Neuronal stem cell (in vitro differentiated cells): ENCODE results near the gene TRAF2.
"Not testable (repeated sequence)": the region's sequence is repeated elsewhere in the genome, so short reads cannot be mapped to it uniquely, and the experiment has no call there.

Experiments
- DNase-seq: peaks from one replicate; pipeline ENCODE4 v3.0.0-alpha.2; 2013; ENCODE audit warnings: low spot score
- H2AFZ ChIP-seq: one replicate; pipeline ENCODE4 v1.6.1; 2013; ENCODE audit warnings: mild to moderate bottlenecking, low read length, inconsistent platforms
- H2AK5ac ChIP-seq: 2 replicates; pipeline ENCODE4 v1.6.1; 2013; ENCODE audit warnings: low read depth, mild to moderate bottlenecking, inconsistent platforms, low read length, moderate library complexity, mixed read lengths
- H2BK120ac ChIP-seq: 2 replicates; pipeline ENCODE4 v1.6.1; 2013; ENCODE audit warnings: low read depth, mild to moderate bottlenecking, inconsistent platforms, low read length, moderate library complexity, mixed read lengths
- H2BK12ac ChIP-seq: one replicate; pipeline ENCODE4 v1.6.1; 2013; ENCODE audit warnings: low read length, inconsistent platforms
- H2BK15ac ChIP-seq: 2 replicates; pipeline ENCODE4 v1.6.1; 2013; ENCODE audit warnings: mild to moderate bottlenecking, low read length, inconsistent platforms, mixed read lengths
- H2BK5ac ChIP-seq: one replicate; pipeline ENCODE4 v1.6.1; 2013; ENCODE audit warnings: inconsistent platforms, mild to moderate bottlenecking, low read length, moderate library complexity
- H3K14ac ChIP-seq: one replicate; pipeline ENCODE4 v1.6.1; 2013; ENCODE audit warnings: low read length, inconsistent platforms
- H3K18ac ChIP-seq: 2 replicates; pipeline ENCODE4 v1.6.1; 2013; ENCODE audit warnings: low read length, inconsistent platforms
- H3K23ac ChIP-seq: 2 replicates; pipeline ENCODE4 v1.6.1; 2013; ENCODE audit warnings: low read depth, mild to moderate bottlenecking, mixed read lengths, low read length, inconsistent platforms; ENCODE audit not compliant: poor library complexity
- H3K27ac ChIP-seq: replicated peaks from 3 replicates; pipeline ENCODE4 v1.5.1; 2013; ENCODE audit warnings: low read length, inconsistent platforms
- H3K27me3 ChIP-seq, 3 experiments: 2 replicates each; pipeline ENCODE4 v1.6.1; 2013; ENCODE audit warnings: low read length in 3 of 3, mild to moderate bottlenecking in 2 of 3, inconsistent platforms in 1 of 3, low read depth in 1 of 3, mixed read lengths in 1 of 3, moderate library complexity in 1 of 3; ENCODE audit not compliant: control insufficient read depth in 3 of 3, insufficient read depth in 3 of 3
- H3K36me3 ChIP-seq, 2 donors: replicated peaks in 1 of 2; 2 replicates each; pipeline ENCODE4 v1.6.1; 2013; ENCODE audit warnings: low read length in 2 of 2; ENCODE audit not compliant: control insufficient read depth in 2 of 2, insufficient read depth in 2 of 2
- H3K4ac ChIP-seq: 2 replicates; pipeline ENCODE4 v1.6.1; 2013; ENCODE audit warnings: inconsistent platforms, mild to moderate bottlenecking, low read length, moderate library complexity
- H3K4me1 ChIP-seq, 2 donors: 1 replicate in 1 of 2; 2 replicates in 1 of 2; pipeline ENCODE4 v1.6.1; 2013; ENCODE audit warnings: low read length in 2 of 2, low read depth in 1 of 2; ENCODE audit not compliant: control insufficient read depth in 2 of 2, insufficient read depth in 1 of 2
- H3K4me2 ChIP-seq: one replicate; pipeline ENCODE4 v1.6.1; 2013; ENCODE audit warnings: mild to moderate bottlenecking, low read length, inconsistent platforms; ENCODE audit not compliant: insufficient read depth, poor library complexity, severe bottlenecking
- H3K4me3 ChIP-seq, 2 donors: 2 replicates each; pipeline ENCODE4 v1.5.1; 2013; ENCODE audit warnings: low read length in 2 of 2, mild to moderate bottlenecking in 2 of 2, inconsistent platforms in 1 of 2, moderate library complexity in 1 of 2
- H3K79me1 ChIP-seq: one replicate; pipeline ENCODE4 v1.6.1; 2013; ENCODE audit warnings: low read depth, mild to moderate bottlenecking, inconsistent platforms, low read length, moderate library complexity
- H3K9ac ChIP-seq: one replicate; pipeline ENCODE4 v1.6.1; 2013; ENCODE audit warnings: mild to moderate bottlenecking, low read depth, low read length, inconsistent platforms; ENCODE audit not compliant: poor library complexity
- H3K9me3 ChIP-seq, 2 donors: replicated peaks in 1 of 2; 2 replicates each; pipeline versions ENCODE3 to v1.6.1; 2013; ENCODE audit warnings: low read length in 2 of 2, mild to moderate bottlenecking in 2 of 2, inconsistent platforms in 1 of 2, low read depth in 1 of 2, mixed read lengths in 1 of 2, moderate library complexity in 1 of 2; ENCODE audit not compliant: control insufficient read depth in 2 of 2, insufficient read depth in 1 of 2
- H4K8ac ChIP-seq: one replicate; pipeline ENCODE4 v1.6.1; 2013; ENCODE audit warnings: low read depth, mild to moderate bottlenecking, inconsistent platforms, low read length, moderate library complexity
- H4K91ac ChIP-seq: one replicate; pipeline ENCODE4 v1.6.1; 2013; ENCODE audit warnings: low read length, low read depth, mild to moderate bottlenecking, inconsistent platforms; ENCODE audit not compliant: poor library complexity
- WGBS, 2 donors: extraction: QIAGEN DNeasy Blood & Tissue Kit; methylation state at CpG; one replicate each; pipeline ENCODE4 v1.1.7; 2013; ENCODE audit warnings: missing lambda C conversion rate in 2 of 2, mixed read lengths in 1 of 2; ENCODE audit not compliant: insufficient read length in 2 of 2, insufficient replicate concordance in 1 of 2; ENCODE audit errors: extremely low coverage in 2 of 2; 5-methylcytosine and 5-hydroxymethylcytosine counted together

The TRAF2 gene

DNA sequence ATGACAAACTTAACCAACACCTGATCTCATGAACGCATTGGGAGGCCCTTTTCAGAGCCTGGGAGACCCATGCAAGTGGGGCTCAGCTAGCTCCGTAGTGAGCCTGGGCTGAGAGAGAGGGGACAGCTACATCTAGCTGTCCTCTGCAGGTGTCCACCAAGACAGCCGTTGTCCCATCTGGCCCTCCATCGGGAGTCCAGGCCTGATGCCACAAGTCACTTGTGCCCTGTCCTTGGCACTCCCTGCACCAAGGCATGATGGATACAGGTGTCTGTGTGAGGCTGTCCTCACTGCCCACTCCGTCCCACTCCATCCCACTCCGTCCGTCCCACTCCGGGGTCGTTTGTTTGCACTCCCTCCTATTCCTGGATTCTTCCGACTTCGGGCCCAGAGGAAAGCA is 17.7 kb upstream of the TRAF2 start:
- Histone ChIP-seq H3K23ac (no peak overlapping the region), H3K27me3 (no peaks in the 10 kb centered on the region), H3K9ac (peak overlapping the region; percentile 30), H3K4me2 (no peak overlapping the region), H3K79me1 (peaks cover 12% of the 10 kb centered on the region), H3K36me3 (peaks cover 6 to 25% of the 10 kb centered on the region in 2 donors), H3K4ac (no peak overlapping the region), H2AFZ (no peak overlapping the region), H4K8ac (no peak overlapping the region), H3K9me3 (peaks cover 17 to 49% of the 10 kb centered on the region in 2 donors), H3K4me1 (peaks cover 7 to 8% of the 10 kb centered on the region in 2 donors), H2BK5ac (no peak overlapping the region), H2BK12ac (no peak overlapping the region), H2BK15ac (no peak overlapping the region), H2AK5ac (no peak overlapping the region), H4K91ac (no peak overlapping the region), H3K4me3 (no peak overlapping the region), H3K18ac (no peak overlapping the region), H3K27ac (no peak overlapping the region), H2BK120ac (no peak overlapping the region), H3K14ac (peak overlapping the region; percentile 32)
- DNase-seq, result no peak
- WGBS, 2 donors, result no CpG with 5 or more reads among the region's 11 CpGs

DNA sequence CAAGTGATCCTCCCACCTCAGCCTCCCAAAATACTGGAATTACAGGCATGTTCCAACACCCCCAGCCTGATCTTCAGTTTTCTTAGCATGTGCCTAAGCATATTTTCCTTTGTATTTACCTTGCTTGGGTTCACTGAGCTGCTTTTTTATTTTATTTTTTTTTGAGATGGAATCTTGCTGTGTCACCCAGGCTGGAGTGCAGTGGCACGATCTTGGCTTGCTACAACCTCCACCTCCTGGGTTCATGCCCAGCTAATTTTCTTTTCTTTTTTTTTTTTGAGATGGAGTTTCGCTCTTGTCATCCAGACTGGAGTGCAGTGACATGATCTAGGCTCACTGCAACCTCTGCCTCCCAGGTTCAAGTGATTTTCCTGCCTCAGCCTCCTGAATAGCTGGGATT is 16.7 kb upstream of the TRAF2 start:
- H3K4me2 ChIP-seq, H2BK12ac ChIP-seq, H2AFZ ChIP-seq, H2AK5ac ChIP-seq, H3K4me3 ChIP-seq, H3K18ac ChIP-seq, H4K8ac ChIP-seq, H3K27me3 ChIP-seq, DNase-seq, H2BK120ac ChIP-seq, H2BK5ac ChIP-seq, H3K23ac ChIP-seq, H2BK15ac ChIP-seq, H3K27ac ChIP-seq, H3K14ac ChIP-seq, H3K9ac ChIP-seq, H3K4me1 ChIP-seq, H3K4ac ChIP-seq, H4K91ac ChIP-seq: not testable (repeated sequence)
- Histone ChIP-seq H3K79me1 (peaks cover 12% of the 10 kb centered on the region), H3K9me3 (peaks cover 17 to 51% of the 10 kb centered on the region in 2 donors), H3K36me3 (peaks cover 3 to 16% of the 10 kb centered on the region in 2 donors)
- no CpG with 5 or more reads among the region's 2 CpGs for WGBS, 2 donors

DNA sequence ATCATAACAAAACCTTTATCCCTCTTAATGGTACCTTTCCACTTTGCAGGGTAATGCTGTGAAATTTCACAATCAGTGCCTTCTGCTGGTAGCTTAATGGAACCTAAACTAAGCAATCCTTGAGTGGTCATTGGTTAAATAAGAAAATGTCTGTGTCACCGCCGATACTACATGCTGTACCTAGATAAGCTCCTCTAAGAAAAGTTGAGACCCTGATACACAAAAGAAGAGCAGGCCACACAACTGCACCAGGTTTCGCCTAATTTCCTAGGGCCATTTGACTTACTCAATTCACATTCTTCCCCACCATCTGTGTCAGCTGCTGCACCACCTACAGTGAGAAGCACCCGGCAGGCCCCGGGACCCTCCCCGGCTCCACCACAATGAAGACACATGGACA is 11.2 kb upstream of the TRAF2 start:
- Histone ChIP-seq H3K4me1 (no peaks in the 10 kb centered on the region), H3K36me3 (no peaks in the 10 kb centered on the region), H3K4me2 (no peak overlapping the region), H3K14ac (no peak overlapping the region), H3K79me1 (no peaks in the 10 kb centered on the region), H3K4ac (no peak overlapping the region), H3K4me3 (no peak overlapping the region), H4K8ac (no peak overlapping the region), H3K18ac (no peak overlapping the region), H2AFZ (no peak overlapping the region), H3K27me3 (no peaks in the 10 kb centered on the region), H3K23ac (no peak overlapping the region), H3K27ac (no peak overlapping the region), H3K9ac (no peak overlapping the region), H2AK5ac (no peak overlapping the region), H4K91ac (no peak overlapping the region), H2BK15ac (no peak overlapping the region), H3K9me3 (peaks cover 10 to 28% of the 10 kb centered on the region in 2 donors), H2BK5ac (no peak overlapping the region), H2BK120ac (no peak overlapping the region), H2BK12ac (no peak overlapping the region)
- WGBS, 2 donors, result no CpG with 5 or more reads among the region's 6 CpGs
- DNase-seq, result no peak

DNA sequence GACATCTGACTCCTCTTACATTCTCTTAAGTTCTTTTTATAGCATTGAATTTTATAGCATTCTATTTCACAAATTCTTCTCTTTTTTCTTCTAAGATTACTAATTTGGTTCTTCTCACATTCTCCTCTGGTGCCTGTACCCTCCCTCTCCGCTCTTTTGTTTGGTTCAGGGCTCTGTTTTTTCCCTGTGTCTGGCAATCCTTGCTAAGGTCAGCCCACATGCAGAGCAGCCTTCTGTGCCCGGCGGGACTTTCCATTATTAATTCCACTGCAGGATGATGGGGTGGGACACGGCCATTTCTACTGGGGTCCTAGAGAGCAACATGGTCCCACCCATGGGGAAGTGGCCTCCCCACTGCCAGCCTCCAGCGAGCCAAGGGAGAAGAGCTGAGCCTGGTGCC is 9.8 kb upstream of the TRAF2 start:
- H3K14ac ChIP-seq, result no peak overlapping the region
- H4K91ac ChIP-seq, result no peak overlapping the region
- H3K27ac ChIP-seq, result no peak overlapping the region
- no peak overlapping the region for H2BK15ac ChIP-seq
- no peaks in the 10 kb centered on the region for H3K36me3 ChIP-seq
- H3K27me3 ChIP-seq, result no peaks in the 10 kb centered on the region
- H2AK5ac ChIP-seq, result no peak overlapping the region
- peaks cover 3% of the 10 kb centered on the region in 2 donors for H3K4me1 ChIP-seq
- no peak overlapping the region for H3K9ac ChIP-seq
- H3K23ac ChIP-seq, result no peak overlapping the region
- H3K4me2 ChIP-seq, result no peak overlapping the region
- WGBS, 2 donors, result no CpG with 5 or more reads among the region's 5 CpGs
- no peak overlapping the region for H3K4me3 ChIP-seq
- no peak overlapping the region for H2BK5ac ChIP-seq
- H3K4ac ChIP-seq, result no peak overlapping the region
- peaks cover 8 to 18% of the 10 kb centered on the region in 2 donors for H3K9me3 ChIP-seq
- DNase-seq, result no peak
- H3K79me1 ChIP-seq, result peaks cover 2% of the 10 kb centered on the region
- H2BK12ac ChIP-seq, result no peak overlapping the region
- H3K18ac ChIP-seq, result no peak overlapping the region
- no peak overlapping the region for H4K8ac ChIP-seq
- no peak overlapping the region for H2BK120ac ChIP-seq
- peak overlapping the region; percentile 69 for H2AFZ ChIP-seq
